ENCODE data around the gene HIP1R. TPM values are rescaled to one million over a fixed set of nuclear protein-coding genes. Genes with fewer than 3 reads are reported as not detected.

HIP1R gene
- total RNA-seq, 2 donors from 2014 or later, result 14.8 to 48.9 TPM

DNA sequence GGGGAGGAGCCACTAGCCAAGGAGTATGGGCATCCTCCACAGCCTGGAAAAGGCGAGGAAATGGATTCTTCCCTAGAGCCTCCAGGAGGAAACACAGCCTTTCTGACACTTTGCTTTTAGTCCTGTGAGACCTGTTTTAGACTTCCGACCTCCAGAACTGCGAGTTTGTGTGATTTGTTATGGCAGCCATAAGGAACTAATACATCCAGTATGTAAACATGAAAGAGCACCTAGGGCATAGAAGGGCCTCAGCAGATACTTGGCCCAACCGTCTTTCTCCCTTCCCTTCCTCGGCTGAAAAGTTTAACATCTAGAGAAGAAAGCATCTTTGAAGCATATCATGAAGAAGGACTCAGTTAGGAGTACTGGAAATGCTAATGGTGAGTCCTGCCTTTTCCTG is 3.6 kb downstream of the HIP1R start:
- H3K27ac Mint-ChIP-seq, result peak overlapping the region in 1 of 2 donors; percentile 35
- peaks cover 31 to 40% of the 10 kb centered on the region in 2 donors for H3K4me1 Mint-ChIP-seq (ENCODE audit: low read depth in 2 of 2)
- H3K36me3 Mint-ChIP-seq, result no peaks in the 10 kb centered on the region
- H3K9me3 Mint-ChIP-seq, result no peaks in the 10 kb centered on the region
- no peak for DNase-seq (ENCODE audit: low spot score)
- no peaks in the 10 kb centered on the region for H3K27me3 Mint-ChIP-seq
- H3K4me3 Mint-ChIP-seq, result no peak overlapping the region
- no peak for ATAC-seq

DNA sequence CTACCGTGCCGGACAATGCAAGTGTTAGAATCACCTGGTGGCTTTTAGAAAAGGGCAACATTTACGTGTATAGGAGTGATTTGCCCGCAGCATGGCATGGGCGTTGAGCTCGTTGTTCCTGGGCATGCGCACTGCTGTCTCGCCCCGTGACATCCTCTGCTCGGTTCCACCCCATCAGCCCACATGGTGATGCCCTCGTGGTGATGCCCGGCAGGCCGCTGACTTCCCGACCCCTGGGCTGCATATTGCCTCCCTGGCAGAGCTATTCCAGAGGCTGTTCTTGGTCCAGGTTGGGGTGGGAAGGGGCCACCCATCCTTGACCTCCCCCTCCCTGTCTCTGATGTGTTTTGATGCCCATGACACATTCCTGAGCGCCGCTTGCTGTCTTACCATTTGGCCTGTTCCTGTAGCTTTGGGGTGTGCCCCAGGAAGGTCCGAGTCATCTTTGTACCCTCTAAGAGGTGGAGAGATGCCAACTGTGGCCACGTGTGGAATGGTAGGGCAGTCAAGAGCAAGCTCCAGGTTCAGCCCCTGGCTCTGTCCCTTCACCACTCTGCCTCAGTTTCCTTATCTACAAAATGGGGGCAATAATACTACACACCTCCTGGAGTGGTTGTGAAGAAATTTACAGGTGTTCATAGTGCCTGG is 4.8 kb downstream of the HIP1R start:
- Mint-ChIP-seq H3K36me3 (no peaks in the 10 kb centered on the region), H3K27me3 (no peaks in the 10 kb centered on the region), H3K4me1 (ENCODE audit: low read depth in 2 of 2) (peaks cover 21 to 36% of the 10 kb centered on the region in 2 donors), H3K4me3 (no peak overlapping the region), H3K27ac (peak overlapping the region in 1 of 2 donors; percentile 56), H3K9me3 (no peaks in the 10 kb centered on the region)
- ATAC-seq (no peak), DNase-seq (ENCODE audit: low spot score) (no peak)

DNA sequence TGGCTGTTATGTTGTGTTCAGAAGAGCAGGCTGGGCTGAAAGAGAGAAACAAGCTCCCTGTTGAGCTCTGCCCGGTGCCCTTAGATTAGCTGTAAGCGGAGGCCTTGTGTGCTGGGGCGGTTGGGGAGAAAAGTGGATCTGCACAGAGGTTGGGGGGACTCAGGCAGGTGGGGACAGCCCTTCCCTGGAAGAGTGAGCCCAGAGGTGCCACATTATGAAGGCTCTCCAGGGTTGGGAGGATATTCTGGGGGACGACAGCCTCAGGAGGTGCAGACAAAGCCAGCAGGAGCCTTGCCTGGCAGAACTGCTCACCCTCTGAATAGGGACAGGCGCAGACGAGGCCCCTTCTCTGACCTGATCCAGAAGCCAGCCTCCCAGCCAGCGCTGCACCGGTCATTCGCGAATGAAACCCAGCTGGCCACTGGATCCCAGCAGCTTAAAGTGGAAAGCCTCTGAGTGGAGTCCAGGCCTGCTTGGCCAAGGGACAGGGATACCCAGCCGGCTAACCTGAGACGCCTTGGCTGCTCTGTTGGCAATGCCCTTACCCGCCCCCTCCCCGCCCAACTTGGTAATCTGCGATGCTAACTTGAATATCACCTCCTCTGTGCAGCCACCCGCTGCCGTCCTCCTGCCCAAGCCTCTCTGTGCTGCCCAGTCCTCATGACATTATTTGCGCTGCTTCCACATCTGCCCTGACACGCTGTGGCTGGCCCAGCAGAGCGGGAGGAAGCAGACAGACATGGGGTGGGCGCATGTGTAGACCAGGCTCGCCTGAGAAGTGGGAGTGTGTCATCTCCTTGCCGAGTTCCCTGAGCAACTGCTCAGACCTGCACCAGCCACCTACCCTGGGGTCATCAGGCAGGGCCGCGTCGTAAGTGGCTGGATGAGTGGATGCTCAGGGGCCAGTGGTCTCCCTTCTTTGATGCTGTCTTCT is 5.6 kb downstream of the HIP1R start:
- Mint-ChIP-seq H3K27me3 (no peaks in the 10 kb centered on the region), H3K36me3 (no peaks in the 10 kb centered on the region), H3K27ac (peak overlapping the region in 1 of 2 donors; percentile 56), H3K4me3 (no peak overlapping the region), H3K9me3 (no peaks in the 10 kb centered on the region), H3K4me1 (ENCODE audit: low read depth in 2 of 2) (peaks cover 21 to 36% of the 10 kb centered on the region in 2 donors)
- DNase-seq (ENCODE audit: low spot score), result no peak
- no peak for ATAC-seq

DNA sequence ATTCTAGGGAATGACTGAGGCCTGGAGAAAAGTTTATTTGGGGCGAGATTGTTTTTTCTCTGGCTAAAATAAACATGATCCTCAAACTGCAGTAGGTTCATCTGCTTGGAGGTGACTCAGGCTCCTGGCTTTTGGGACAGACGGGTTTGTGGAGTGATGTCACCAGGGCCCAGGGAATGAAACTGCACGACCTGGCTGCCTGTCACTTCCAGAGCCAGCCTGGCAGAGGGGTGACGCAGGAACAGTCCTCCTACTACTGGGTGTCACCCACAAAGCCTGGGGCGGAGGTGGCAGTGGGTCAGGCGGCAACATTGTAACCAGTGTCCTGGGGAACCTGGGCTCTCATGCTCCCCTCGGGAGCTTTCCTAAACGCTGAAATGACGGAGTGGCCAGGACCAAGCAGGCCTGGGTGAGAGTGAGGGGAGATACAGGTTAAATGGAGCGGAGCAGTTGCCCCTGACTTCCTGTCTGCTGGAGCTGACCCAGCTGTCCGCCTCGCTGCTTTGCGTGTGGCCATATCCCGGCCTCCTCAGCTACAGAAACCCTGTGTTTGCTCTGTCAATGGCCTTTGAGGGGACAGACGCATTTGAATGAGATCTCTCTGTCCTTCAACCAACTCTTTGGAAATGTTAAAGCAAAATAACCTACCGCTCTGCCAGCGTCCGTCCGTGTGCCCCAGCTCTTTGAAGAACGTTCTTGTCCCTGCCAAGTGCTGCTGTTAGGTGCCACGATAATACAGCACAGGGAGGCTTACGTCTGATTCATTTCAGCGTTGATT is 6.5 kb downstream of the HIP1R start:
- Mint-ChIP-seq H3K4me3 (no peak overlapping the region), H3K9me3 (no peaks in the 10 kb centered on the region), H3K27ac (no peak overlapping the region), H3K36me3 (no peaks in the 10 kb centered on the region), H3K27me3 (no peaks in the 10 kb centered on the region), H3K4me1 (ENCODE audit: low read depth in 2 of 2) (peaks cover 13 to 29% of the 10 kb centered on the region in 2 donors)
- DNase-seq (ENCODE audit: low spot score), result no peak
- no peak for ATAC-seq

DNA sequence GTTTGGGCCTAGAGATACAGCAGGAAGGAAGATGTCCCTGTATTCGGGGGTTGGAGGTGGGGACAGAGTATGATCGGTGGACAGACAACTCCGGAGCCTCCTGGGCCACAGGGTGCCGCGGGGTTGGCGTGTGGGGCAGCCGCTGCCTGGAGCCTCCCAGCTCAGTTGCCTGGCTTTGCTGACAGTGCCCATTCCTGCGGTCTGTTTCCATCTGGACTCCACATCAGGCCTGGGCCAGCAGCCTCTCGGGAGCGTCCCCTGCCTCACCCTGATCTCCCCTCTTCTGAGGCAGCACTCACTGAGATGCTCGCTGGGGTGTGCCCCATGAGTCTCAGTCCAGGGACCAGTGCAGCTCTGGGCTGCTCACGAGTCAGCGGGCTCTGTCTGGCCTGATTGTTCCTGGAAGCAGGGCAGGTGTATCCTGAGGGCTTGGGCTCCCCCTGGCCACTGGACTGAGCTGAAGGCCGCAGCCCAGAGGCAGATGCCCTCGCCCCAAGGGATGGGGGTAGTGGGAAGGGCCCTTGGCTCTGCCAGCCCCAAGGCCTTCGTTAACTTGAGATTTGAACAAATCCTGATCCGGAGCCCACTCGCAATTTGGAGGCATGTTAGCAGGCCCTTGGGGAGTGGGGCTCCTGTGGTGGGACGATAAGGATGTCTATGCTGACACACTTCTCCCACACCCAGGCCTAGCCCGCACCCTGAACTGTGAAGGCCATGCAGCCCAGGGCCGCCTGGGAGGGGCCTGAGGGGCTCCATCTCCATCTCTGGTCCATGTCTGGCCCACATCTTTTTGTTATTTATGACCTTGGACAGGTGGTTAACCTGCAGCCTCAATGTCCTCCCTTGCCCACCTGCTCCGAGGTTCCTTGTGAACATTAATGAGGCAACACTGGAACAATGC is 7.5 kb downstream of the HIP1R start:
- ATAC-seq, result no peak
- no peak for DNase-seq (ENCODE audit: low spot score)
- no peaks in the 10 kb centered on the region for H3K27me3 Mint-ChIP-seq
- peaks cover 9 to 21% of the 10 kb centered on the region in 2 donors for H3K4me1 Mint-ChIP-seq (ENCODE audit: low read depth in 2 of 2)
- no peak overlapping the region for H3K27ac Mint-ChIP-seq
- no peaks in the 10 kb centered on the region for H3K9me3 Mint-ChIP-seq
- no peak overlapping the region for H3K4me3 Mint-ChIP-seq
- no peaks in the 10 kb centered on the region for H3K36me3 Mint-ChIP-seq

DNA sequence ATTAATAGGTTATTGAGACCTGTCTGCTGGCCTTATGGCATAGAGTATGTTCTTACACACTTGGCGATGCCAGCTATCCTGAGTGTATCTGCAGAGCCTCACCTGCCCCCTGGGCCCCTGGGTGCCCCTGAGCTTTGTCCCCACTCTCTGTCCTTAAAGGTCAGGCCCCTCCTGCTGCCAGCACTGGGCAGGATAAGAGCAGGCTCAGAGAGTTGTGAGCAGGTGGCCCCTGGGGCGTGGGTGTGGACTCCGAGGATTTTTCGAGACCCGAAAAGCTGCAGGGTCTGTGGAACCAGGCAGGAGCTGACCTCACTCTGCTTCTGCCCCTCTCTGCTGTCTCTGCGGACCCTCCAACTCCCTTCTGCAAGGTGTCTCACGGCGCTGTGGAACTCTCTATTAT is 8.2 kb downstream of the HIP1R start:
- Mint-ChIP-seq H3K9me3 (no peaks in the 10 kb centered on the region), H3K4me1 (ENCODE audit: low read depth in 2 of 2) (peaks cover 9 to 16% of the 10 kb centered on the region in 2 donors), H3K4me3 (no peak overlapping the region), H3K27me3 (no peaks in the 10 kb centered on the region), H3K36me3 (no peaks in the 10 kb centered on the region), H3K27ac (no peak overlapping the region)
- no peak for ATAC-seq
- DNase-seq (ENCODE audit: low spot score), result no peak

DNA sequence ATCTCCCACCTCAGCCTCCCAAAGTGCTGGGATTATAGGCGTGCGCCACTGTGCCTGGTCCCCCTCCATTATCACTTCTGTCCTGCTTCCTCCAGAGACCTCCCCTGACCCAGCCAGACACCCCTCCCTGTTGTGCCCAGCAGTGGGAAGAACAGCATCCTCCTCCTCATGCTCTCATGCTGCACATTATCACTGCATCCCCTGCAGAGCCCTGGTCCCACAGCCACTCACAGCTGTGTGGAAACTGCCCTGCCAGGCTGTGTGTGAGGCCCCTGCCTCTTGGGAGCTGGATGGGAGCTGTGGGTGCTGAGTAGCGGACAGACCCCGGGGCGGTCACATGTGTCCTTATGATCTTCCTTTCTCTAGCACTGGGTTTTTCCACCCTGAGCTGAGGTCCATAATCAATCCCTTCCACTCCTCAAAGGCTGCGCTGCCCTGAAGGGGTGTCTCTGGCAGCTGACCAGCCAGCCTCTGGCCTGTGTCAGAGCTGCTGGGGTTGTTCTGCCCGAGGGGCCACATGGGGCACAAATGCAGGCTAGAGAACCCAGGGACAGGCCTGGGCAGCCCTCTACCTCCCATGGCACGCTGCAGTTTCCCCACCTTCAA is 9.2 kb downstream of the HIP1R start:
- Mint-ChIP-seq H3K27ac (no peak overlapping the region), H3K9me3 (no peaks in the 10 kb centered on the region), H3K27me3 (no peaks in the 10 kb centered on the region), H3K4me3 (no peak overlapping the region), H3K4me1 (ENCODE audit: low read depth in 2 of 2) (peaks cover 9 to 11% of the 10 kb centered on the region in 2 donors), H3K36me3 (no peaks in the 10 kb centered on the region)
- no peak for ATAC-seq
- DNase-seq (ENCODE audit: low spot score), result no peak

DNA sequence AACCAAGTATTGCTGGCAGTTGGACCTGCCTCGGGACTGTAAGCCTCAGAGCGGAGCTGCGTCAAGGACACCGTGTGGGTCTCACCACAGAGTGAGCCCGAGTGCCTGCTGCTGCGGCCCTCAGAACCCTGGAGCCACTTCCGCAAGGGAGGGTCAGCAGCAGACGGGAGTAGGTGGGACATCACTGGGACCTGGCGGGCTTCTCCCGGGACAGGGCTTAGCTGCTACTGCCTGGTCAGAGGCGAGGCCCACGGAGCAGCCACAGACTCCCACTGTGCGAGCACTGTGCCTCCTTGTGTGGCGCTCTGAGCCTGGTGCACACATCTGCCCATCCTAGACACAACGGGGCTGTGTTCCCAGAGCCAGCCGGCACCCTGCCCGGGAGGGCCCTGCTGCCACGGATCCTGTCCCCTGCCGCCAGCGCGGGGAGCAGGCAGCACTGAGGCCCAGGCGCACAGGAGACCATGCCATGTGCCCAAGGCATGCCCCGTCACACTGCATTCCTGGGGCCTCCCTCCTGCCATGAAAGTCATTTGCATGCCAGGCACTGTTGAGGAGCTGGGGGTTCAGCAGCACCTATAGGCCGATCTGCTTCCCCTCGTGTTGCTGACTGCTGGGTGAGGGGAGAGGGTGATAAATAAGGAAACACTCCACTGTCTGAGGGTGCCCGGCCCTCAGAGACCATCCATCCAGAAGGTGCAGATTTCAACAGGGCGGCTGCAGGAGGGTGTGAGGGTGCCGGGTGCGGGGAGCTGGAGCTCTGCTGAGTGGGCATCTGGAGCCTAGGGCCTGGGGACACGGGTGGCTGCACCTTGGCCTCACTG is 10.0 kb downstream of the HIP1R start:
- no peak overlapping the region for H3K27ac Mint-ChIP-seq
- no peaks in the 10 kb centered on the region for H3K36me3 Mint-ChIP-seq
- H3K27me3 Mint-ChIP-seq, result no peaks in the 10 kb centered on the region
- H3K4me3 Mint-ChIP-seq, result no peak overlapping the region
- DNase-seq (ENCODE audit: low spot score) (no peak), ATAC-seq (no peak)
- peaks cover 9 to 13% of the 10 kb centered on the region in 2 donors for H3K4me1 Mint-ChIP-seq (ENCODE audit: low read depth in 2 of 2)
- no peaks in the 10 kb centered on the region for H3K9me3 Mint-ChIP-seq

DNA sequence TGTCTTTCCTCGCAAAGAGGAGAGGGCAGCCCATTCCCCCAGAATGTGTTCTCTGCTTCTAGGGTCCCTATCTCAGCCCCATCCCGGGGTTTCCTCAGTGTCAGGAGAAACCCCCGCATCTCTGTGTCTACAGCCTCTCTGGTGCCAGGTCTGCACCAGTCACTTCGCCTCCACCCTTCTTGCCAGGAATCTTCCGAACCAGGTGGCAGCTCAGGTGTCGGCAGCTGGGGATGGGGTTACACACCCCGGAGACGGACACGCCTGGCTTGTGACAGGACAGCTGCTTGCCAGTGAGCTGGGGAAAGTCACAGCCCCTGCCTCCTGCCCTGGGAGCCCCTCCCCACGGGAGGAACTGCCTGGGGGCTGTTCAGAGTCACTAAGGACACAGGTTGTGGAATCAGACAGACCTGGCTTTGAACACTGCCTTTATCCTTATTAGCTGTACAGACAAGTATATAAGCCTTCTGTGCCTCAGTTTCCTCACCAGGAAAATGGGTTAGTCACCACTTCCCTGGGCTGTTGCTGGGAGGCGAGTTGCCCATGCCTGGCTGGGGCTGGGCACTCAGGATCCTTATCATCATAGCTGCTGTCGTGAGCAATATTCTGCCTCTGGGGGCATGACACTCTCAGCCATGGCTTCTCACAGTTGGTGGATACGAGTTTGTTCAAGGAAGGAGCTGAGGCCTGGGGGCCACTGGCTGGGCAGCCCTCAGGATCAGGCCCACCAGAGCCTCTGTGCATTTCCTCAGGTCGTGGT is 10.8 kb downstream of the HIP1R start:
- DNase-seq (ENCODE audit: low spot score) (no peak), ATAC-seq (no peak)
- Mint-ChIP-seq H3K4me1 (ENCODE audit: low read depth in 2 of 2) (peaks cover 5 to 10% of the 10 kb centered on the region in 2 donors), H3K27ac (no peak overlapping the region), H3K36me3 (no peaks in the 10 kb centered on the region), H3K9me3 (no peaks in the 10 kb centered on the region), H3K27me3 (no peaks in the 10 kb centered on the region), H3K4me3 (no peak overlapping the region)

DNA sequence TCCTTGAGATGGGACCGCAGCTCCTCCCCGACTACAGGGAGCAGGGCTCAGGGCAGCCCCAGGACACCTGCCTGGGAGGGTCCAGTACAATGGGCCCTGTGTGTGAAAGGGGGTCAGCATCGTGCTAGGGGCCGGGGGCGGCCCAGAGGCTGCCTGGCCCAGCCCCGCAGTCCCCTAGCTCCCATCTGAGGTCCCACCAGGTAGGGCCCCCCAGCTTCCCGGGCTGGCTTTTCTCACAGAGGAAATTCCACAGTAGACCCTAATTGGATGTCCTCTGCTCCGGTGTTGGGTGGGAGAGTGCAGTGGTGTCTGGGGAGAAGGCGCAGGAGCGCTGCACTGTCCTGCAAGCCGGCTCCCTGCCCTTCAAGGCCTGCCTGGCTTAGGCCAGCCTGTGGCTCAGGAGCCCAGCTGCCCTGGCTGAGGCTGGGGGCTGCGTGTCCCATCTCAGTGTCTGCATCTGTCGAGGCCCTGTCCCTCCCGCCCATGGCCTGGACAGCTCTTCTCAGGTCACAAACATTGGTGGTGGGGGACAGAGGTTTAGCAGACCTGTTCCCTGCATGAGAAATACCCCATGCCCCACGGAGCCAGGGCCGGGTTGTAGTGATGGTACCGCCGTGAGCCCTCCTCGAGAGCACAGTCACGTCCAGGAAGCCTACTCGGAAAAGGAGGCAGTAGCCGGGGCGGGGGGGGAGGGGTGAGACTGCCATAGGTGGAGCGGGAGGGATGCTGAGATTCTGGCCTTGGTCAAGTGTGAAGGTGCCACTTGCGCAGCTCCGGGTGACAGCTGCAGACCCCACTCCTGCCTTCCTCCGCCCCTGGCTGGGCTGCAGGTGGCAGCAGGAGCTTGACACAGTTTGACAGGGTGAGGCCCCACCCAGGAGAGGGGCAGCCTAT is 11.6 kb downstream of the HIP1R start:
- DNase-seq (ENCODE audit: low spot score), result no peak
- Mint-ChIP-seq H3K9me3 (no peaks in the 10 kb centered on the region), H3K27ac (no peak overlapping the region), H3K36me3 (no peaks in the 10 kb centered on the region), H3K4me3 (no peak overlapping the region), H3K27me3 (no peaks in the 10 kb centered on the region), H3K4me1 (ENCODE audit: low read depth in 2 of 2) (peaks cover 0 to 6% of the 10 kb centered on the region in 2 donors)
- ATAC-seq, result no peak

DNA sequence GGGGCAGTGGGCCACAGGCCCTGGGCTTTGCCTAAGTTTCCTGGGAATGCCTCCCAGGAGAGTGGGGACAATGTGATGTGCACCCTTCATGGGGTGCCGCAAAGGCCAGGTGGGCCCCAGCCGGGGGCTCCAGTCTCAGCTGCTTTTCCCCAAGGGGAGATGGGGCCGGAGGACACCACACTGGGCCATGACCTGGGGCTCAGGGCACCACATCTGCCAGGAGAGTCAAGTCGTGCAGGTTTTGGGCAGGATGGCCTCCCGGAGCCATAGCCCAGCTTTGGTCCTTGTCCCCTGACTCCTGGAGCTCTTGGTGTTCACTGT is 12.2 kb downstream of the HIP1R start:
- H3K9me3 Mint-ChIP-seq, result no peaks in the 10 kb centered on the region
- H3K36me3 Mint-ChIP-seq, result no peaks in the 10 kb centered on the region
- DNase-seq (ENCODE audit: low spot score), result no peak
- peaks cover 0 to 6% of the 10 kb centered on the region in 2 donors for H3K4me1 Mint-ChIP-seq (ENCODE audit: low read depth in 2 of 2)
- H3K27me3 Mint-ChIP-seq, result no peaks in the 10 kb centered on the region
- H3K27ac Mint-ChIP-seq, result no peak overlapping the region
- H3K4me3 Mint-ChIP-seq, result no peak overlapping the region
- no peak for ATAC-seq

All from natural killer cell treated with Interleukin-12 subunit alpha and Interleukin-12 subunit beta and Interleukin-15 and Interleukin-18, amount 100 ng/mL, for 72 hours (primary cell).